Measurements from ENCODE around the gene MDK. TPM values are rescaled to one million over a fixed set of nuclear protein-coding genes. Genes with fewer than 3 reads are reported as not detected.

The MDK gene
- total RNA-seq, 1 donor from 2014 or later, result 600 TPM

- no peak overlapping the region for H2AFZ ChIP-seq (replicated peaks)
- no peaks in the 10 kb centered on the region for H3K79me2 ChIP-seq (ENCODE audit: low read depth)
- H3K4me3 ChIP-seq, result peak overlapping the region; percentile 53
- peaks cover 62% of the 10 kb centered on the region for H4K20me1 ChIP-seq (ENCODE audit: low read depth)
- peak overlapping the region; percentile 89 for H3K4me2 ChIP-seq
- H3K4me1 ChIP-seq, result peaks cover 23% of the 10 kb centered on the region
- no peaks in the 10 kb centered on the region for H3K36me3 Mint-ChIP-seq
- peaks cover 77% of the 10 kb centered on the region for H3K27me3 ChIP-seq
- peak overlapping the region; percentile 78 for H3K4me3 Mint-ChIP-seq
- TF ChIP-seq EZH2phosphoT487 (IDR thresholded peaks at IDR 0.05) (peak; percentile 84), CTCF (IDR thresholded peaks at IDR 0.05) (no peak), EZH2 (IDR thresholded peaks at IDR 0.05) (peak; percentile 66)
- H3K27me3 Mint-ChIP-seq (ENCODE audit: insufficient read depth, low read depth), result peaks cover 54% of the 10 kb centered on the region
- H3K9me3 ChIP-seq (ENCODE audit: low read depth), result no peaks in the 10 kb centered on the region
- no peak overlapping the region for H3K27ac ChIP-seq
- peaks cover 32% of the 10 kb centered on the region for H3K4me1 Mint-ChIP-seq
- no peak overlapping the region for H3K9ac ChIP-seq
- H3F3A ChIP-seq (ENCODE audit: low read depth), result peaks cover 22% of the 10 kb centered on the region
- no peaks in the 10 kb centered on the region for H3K36me3 ChIP-seq
- peaks cover 2% of the 10 kb centered on the region for H3K9me3 Mint-ChIP-seq
- no peak overlapping the region for H3K27ac Mint-ChIP-seq
- DNase-seq (ENCODE audit: low spot score), result peak; percentile 39
These were observed 9.1 kb downstream of the MDK start for GRCh38 chr11:46390331-46391171.

GRCh38 chr11:46391186-46391577 is 9.7 kb downstream of the MDK start:
- H3K27me3 ChIP-seq, result peaks cover 77% of the 10 kb centered on the region
- no peaks in the 10 kb centered on the region for H3K36me3 Mint-ChIP-seq
- no peak overlapping the region for H3K4me3 Mint-ChIP-seq
- H3K27ac ChIP-seq, result no peak overlapping the region
- H3K27me3 Mint-ChIP-seq (ENCODE audit: insufficient read depth, low read depth), result peaks cover 47% of the 10 kb centered on the region
- peak overlapping the region; percentile 49 for H3K4me3 ChIP-seq
- H3K4me1 ChIP-seq, result peaks cover 23% of the 10 kb centered on the region
- no peaks in the 10 kb centered on the region for H3K79me2 ChIP-seq (ENCODE audit: low read depth)
- peaks cover 2% of the 10 kb centered on the region for H3K9me3 Mint-ChIP-seq
- H4K20me1 ChIP-seq (ENCODE audit: low read depth), result peaks cover 62% of the 10 kb centered on the region
- peak; percentile 34 for TF ChIP-seq EZH2phosphoT487 (IDR thresholded peaks at IDR 0.05)
- TF ChIP-seq CTCF (IDR thresholded peaks at IDR 0.05), result no peak
- peak; percentile 20 for TF ChIP-seq EZH2 (IDR thresholded peaks at IDR 0.05)
- H3F3A ChIP-seq (ENCODE audit: low read depth), result peaks cover 22% of the 10 kb centered on the region
- H2AFZ ChIP-seq (replicated peaks), result no peak overlapping the region
- no peaks in the 10 kb centered on the region for H3K36me3 ChIP-seq
- H3K27ac Mint-ChIP-seq, result no peak overlapping the region
- peak overlapping the region; percentile 83 for H3K4me2 ChIP-seq
- no peak overlapping the region for H3K9ac ChIP-seq
- DNase-seq (ENCODE audit: low spot score), result no peak
- H3K4me1 Mint-ChIP-seq, result peaks cover 32% of the 10 kb centered on the region
- no peaks in the 10 kb centered on the region for H3K9me3 ChIP-seq (ENCODE audit: low read depth)

GRCh38 chr11:46391578-46392420 is 10.3 kb downstream of the MDK start, which contains the start of gene CHRM4:
Gene CHRM4, minus strand, starts transcription at chr11:46391776. Its CDS starts 5,219 bp downstream, at chr11:46386557.
- H3K27me3 Mint-ChIP-seq (ENCODE audit: insufficient read depth, low read depth), result peaks cover 41% of the 10 kb centered on the region
- peaks cover 75% of the 10 kb centered on the region for H3K27me3 ChIP-seq
- peak within 1 kb of the TSS; percentile 49 for H3K4me3 ChIP-seq
- DNase-seq (ENCODE audit: low spot score), result peak; percentile 77
- peak; percentile 61 for TF ChIP-seq CTCF (IDR thresholded peaks at IDR 0.05)
- TF ChIP-seq EZH2 (IDR thresholded peaks at IDR 0.05), result no peak
- H3K36me3 Mint-ChIP-seq, result no peaks in the 10 kb centered on the region
- no peaks in the 10 kb centered on the region for H3K79me2 ChIP-seq (ENCODE audit: low read depth)
- peaks cover 23% of the 10 kb centered on the region for H3K4me1 ChIP-seq
- H3K9ac ChIP-seq, result no peak within 1 kb of the TSS
- H3K9me3 Mint-ChIP-seq, result peaks cover 2% of the 10 kb centered on the region
- H2AFZ ChIP-seq (replicated peaks), result no peak within 1 kb of the TSS
- no peaks in the 10 kb centered on the region for H3K9me3 ChIP-seq (ENCODE audit: low read depth)
- H3K4me3 Mint-ChIP-seq, result peak within 1 kb of the TSS; percentile 84
- H3K27ac Mint-ChIP-seq, result no peak within 1 kb of the TSS
- peaks cover 62% of the 10 kb centered on the region for H4K20me1 ChIP-seq (ENCODE audit: low read depth)
- H3K4me2 ChIP-seq, result peak within 1 kb of the TSS; percentile 83
- no peaks in the 10 kb centered on the region for H3K36me3 ChIP-seq
- peaks cover 22% of the 10 kb centered on the region for H3F3A ChIP-seq (ENCODE audit: low read depth)
- no peak within 1 kb of the TSS for H3K27ac ChIP-seq
- H3K4me1 Mint-ChIP-seq, result peaks cover 31% of the 10 kb centered on the region
